ENCODE measurements around the gene FGGY. TPM values are rescaled to one million over a fixed set of nuclear protein-coding genes. Genes with fewer than 3 reads are reported as not detected.

The FGGY gene
- total RNA-seq, 2 donors from 2014 or later: 12.2 to 17.4 TPM

DNA sequence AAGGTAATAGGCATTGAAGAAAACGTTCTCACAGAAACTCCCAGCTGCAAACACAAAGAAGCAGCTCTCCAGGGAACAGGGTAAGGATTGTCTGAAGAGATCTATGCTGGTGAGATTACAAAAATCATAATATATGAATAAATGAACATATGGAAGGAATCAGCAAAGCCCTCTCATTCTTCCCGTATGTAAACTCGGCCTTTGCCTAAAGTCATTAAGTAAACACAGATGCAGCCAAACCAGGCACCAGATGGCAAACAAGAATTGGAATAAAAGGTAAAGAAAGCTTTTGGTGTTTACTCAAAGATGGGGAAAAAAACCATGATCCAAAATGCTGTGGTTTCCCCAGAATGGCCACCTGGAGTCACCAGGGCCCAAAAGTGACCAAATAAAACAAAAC is 441.3 kb downstream of the FGGY start:
- Histone ChIP-seq H3K9me3 (no peaks in the 10 kb centered on the region), H3K4me1 (peaks cover 52% of the 10 kb centered on the region), H3K27ac (peak overlapping the region; percentile 63 to 79 (median 66)), H3K36me3 (replicated peaks in 1 of 2; ENCODE audit: insufficient read depth in 1 of 2, low read depth in 2 of 2) (no peaks in the 10 kb centered on the region), H3K4me3 (no peak overlapping the region), H3K27me3 (no peaks in the 10 kb centered on the region)
- intact Hi-C loops (cut with DNase I): no loop called here
- WGBS, 2 donors: 1 to 25% methylated on average over 3 of the region's 3 CpGs
- DNase-seq (peak in 3 of 4 donors; percentile 24 to 48 (median 28)), ATAC-seq (peak; percentile 58)
- TF ChIP-seq POLR2A (IDR thresholded peaks at IDR 0.05): no peak
- TF ChIP-seq, protein P1, sequence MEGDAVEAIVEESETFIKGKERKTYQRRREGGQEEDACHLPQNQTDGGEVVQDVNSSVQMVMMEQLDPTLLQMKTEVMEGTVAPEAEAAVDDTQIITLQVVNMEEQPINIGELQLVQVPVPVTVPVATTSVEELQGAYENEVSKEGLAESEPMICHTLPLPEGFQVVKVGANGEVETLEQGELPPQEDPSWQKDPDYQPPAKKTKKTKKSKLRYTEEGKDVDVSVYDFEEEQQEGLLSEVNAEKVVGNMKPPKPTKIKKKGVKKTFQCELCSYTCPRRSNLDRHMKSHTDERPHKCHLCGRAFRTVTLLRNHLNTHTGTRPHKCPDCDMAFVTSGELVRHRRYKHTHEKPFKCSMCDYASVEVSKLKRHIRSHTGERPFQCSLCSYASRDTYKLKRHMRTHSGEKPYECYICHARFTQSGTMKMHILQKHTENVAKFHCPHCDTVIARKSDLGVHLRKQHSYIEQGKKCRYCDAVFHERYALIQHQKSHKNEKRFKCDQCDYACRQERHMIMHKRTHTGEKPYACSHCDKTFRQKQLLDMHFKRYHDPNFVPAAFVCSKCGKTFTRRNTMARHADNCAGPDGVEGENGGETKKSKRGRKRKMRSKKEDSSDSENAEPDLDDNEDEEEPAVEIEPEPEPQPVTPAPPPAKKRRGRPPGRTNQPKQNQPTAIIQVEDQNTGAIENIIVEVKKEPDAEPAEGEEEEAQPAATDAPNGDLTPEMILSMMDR (IDR thresholded peaks at IDR 0.05): peak in 1 of 7 experiments; percentile 5

DNA sequence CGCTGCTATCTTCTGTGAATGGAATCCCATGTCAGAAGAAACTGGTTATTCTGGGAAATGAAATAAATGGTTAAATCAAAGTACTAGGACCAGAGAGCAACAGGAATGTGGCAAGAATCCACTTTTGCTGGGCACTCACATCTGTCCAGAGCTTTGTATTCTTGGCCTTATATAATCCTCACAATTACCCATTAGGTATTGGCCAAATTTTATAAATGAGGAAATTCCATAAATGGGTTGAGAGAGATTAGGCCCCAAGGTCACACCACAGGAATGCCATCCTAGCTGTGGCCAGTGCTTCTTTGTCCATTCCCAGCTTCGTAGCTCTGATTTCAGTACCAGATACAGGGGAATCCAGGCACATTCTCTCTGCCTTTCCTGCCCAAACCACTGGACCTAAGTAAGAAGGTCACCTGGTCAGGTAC is 441.7 kb downstream of the FGGY start:
- ATAC-seq: peak; percentile 70
- peak overlapping the region; percentile 63 to 79 (median 66) for H3K27ac ChIP-seq

DNA sequence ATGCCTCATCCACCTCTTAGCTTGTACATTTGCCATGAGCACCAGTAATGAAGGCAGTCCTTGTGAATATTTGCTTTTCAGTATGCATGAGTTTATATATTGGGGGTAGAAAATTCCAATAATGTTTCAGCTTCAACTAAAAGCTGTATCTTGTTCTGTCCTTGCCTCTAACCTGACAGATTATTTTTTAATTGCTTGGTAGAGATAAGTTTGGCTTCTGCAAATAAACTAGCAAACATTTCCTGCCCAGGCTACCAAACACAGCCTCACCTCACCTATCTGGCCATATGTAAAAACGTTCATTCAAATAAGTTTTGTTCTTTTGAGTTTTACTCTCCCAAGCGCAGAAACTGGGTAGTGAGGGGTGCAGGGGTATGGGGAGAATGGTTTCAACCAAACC is 442.2 kb downstream of the FGGY start:
- intact Hi-C loops (cut with DNase I): no loop called here
- Histone ChIP-seq H3K9me3 (no peaks in the 10 kb centered on the region), H3K27me3 (no peaks in the 10 kb centered on the region), H3K4me3 (no peak overlapping the region), H3K36me3 (replicated peaks in 1 of 2; ENCODE audit: insufficient read depth in 1 of 2, low read depth in 2 of 2) (no peaks in the 10 kb centered on the region), H3K4me1 (peaks cover 57% of the 10 kb centered on the region), H3K27ac (peak overlapping the region; percentile 63 to 79 (median 66))
- ATAC-seq: peak; percentile 63
- DNase-seq: no peak
- TF ChIP-seq POLR2A (IDR thresholded peaks at IDR 0.05): no peak
- TF ChIP-seq, protein P1 (IDR thresholded peaks at IDR 0.05): no peak
- 36 to 43% methylated on average over 2 of the region's 2 CpGs for WGBS, 2 donors

More for the DNA sequence above, 441.7 kb downstream of the FGGY start:
- H3K9me3 ChIP-seq: no peaks in the 10 kb centered on the region
- intact Hi-C loops (cut with DNase I): no loop called here
- DNase-seq: peak in 1 of 4 donors; percentile 52
- H3K27me3 ChIP-seq: no peaks in the 10 kb centered on the region
- peaks cover 52% of the 10 kb centered on the region for H3K4me1 ChIP-seq
- 33 to 55% methylated on average over 2 of the region's 2 CpGs for whole genome bisulfite sequencing, 2 donors
- H3K36me3 ChIP-seq (replicated peaks in 1 of 2; ENCODE audit: insufficient read depth in 1 of 2, low read depth in 2 of 2): no peaks in the 10 kb centered on the region
- TF ChIP-seq, protein P1 (IDR thresholded peaks at IDR 0.05): no peak
- no peak for TF ChIP-seq POLR2A (IDR thresholded peaks at IDR 0.05)
- H3K4me3 ChIP-seq: no peak overlapping the region

DNA sequence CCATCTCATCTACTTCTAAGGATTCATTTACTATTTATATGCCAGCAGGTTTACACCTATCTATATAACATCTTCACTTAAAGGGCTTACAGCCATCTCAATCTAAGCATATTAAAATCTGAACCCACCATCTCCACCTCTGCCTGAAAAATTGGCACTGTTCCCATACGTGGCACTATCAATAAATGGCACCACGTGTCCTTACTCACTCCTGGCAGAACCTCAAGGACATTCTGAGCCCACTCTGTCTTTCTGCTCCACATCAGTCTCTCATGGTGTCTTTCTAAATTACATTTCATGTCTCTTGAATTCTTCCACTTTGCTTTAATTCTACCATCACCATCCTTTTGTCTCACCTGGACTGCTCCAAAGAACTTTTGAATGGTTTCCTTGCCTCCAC is 445.6 kb downstream of the FGGY start:
- no peaks in the 10 kb centered on the region for H3K36me3 ChIP-seq (replicated peaks in 1 of 2; ENCODE audit: insufficient read depth in 1 of 2, low read depth in 2 of 2)
- DNase-seq (no peak), ATAC-seq (no peak)
- no peaks in the 10 kb centered on the region for H3K27me3 ChIP-seq
- H3K9me3 ChIP-seq: no peaks in the 10 kb centered on the region
- intact Hi-C loops (cut with DNase I): no loop called here
- no peak overlapping the region for H3K4me3 ChIP-seq
- H3K4me1 ChIP-seq: peaks cover 58% of the 10 kb centered on the region
- WGBS, 2 donors: 14% methylated on average over 2 of the region's 2 CpGs
- H3K27ac ChIP-seq: peak overlapping the region in 1 of 4 donors; percentile 50
- TF ChIP-seq POLR2A (IDR thresholded peaks at IDR 0.05): no peak
- TF ChIP-seq, protein P1 (IDR thresholded peaks at IDR 0.05): no peak

Measured in body of pancreas (tissue), 4 donors.